NCI-H82 (cell line): ENCODE measurements around the gene ACTL10.
A peak's percentile ranks its signal among the peaks of the same experiment; 100 is the strongest.

Experiments used
- DNase-seq: peaks from one replicate; lab custom pipeline; 2025; lab: John Stamatoyannopoulos, UW

The ACTL10 gene

DNA sequence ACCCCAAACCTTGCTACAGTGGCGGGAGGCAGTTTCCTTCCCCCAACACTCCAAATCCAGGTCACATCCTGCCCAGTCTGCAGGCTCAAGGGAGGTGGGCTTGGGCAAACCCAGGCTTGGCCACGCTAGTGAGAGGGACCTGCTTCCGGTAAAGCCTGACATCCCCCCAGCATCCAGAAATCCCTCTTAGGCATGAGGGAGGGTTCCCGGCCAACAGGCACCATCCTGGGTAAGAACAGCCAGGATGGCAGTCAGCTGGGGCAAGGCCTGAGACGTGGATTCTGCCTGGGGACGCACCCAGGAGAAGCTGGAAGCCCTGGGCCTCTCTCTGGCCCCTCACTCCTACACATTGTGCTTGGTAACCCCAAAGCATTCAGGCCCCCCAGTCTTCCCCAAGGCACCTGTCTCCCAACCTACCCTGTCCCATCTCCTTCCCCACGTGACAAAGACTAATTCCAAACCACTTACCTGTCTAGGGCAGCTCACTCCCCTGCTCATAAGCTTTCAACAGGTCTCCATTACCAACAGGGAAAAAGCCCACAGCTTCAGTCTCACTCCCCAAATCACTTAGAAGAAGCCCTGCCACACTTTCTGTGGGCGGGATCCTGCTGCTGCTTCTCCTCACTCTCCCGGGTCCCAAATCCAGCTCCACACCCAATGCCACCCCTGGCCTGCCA, 2.5 kb upstream of the ACTL10 start:
- peak; percentile 48 for DNase-seq

DNA sequence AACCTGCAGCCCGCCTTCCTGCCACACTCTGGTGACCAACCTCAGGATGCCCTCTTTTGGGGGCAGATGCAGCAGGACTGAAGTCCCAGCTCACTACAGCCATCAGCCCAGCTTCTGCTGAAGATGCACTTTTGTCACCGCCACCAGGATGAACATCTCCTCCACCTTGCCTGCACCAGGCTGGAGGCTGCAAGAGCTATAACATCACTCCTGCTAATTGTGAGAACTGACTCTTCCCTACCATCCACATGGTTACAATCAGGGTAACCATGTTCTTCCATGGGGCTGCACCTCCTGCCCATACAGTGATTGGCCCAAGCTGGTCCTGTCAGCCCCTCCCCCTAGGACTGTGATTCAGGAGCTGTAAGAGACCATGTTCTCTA, 2.0 kb upstream of the ACTL10 start:
- no peak for DNase-seq

DNA sequence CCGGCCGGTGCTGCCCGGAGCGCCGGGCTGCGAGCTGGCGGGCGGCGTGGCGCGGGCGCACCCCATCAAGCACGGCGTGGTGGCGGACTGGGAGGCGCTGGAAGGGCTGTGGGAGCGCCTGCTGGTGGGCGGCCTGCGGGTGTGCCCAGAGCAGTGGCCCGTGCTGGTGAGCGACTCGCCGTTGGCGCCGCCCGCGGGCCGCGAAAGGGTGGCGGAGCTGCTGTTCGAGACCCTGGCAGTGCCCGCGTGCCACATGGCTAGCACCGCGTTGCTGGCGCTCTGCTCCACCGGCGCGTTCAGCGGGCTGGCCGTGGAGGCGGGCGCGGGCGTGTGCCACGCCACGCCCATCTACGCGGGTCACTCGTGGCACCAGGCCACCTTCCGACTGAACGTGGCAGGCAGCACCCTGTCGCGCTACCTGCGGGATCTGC, 517 bp downstream of the ACTL10 start:
- DNase-seq: peak; percentile 68

DNA sequence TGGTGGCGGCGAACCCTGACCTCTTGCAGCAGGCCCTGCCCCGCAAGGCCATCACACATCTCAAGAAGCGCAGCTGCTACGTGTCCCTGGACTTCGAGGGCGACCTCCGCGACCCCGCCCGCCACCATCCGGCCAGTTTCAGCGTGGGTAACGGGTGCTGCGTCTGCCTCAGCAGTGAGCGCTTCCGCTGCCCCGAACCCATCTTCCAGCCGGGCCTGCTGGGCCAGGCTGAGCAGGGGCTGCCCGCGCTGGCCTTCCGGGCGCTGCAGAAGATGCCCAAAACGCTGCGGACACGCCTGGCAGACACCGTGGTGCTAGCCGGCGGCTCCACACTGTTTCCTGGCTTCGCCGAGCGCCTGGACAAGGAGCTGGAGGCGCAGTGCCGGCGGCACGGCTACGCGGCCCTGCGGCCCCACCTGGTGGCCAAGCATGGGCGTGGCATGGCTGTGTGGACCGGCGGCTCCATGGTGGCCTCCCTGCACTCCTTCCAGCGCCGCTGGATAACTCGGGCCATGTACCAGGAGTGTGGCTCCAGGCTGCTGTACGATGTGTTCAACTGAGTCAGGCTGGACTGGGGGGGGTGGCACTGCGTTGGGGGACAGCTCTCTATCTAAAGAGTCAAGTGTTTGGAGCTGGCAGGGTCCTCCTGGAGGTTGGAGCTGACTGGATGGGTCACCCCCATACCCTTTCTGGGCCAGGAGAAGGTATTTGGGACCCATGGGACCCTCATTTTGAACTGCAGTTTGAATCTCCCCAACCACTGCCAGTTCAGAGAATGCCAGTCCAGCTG, 1.1 kb downstream of the ACTL10 start:
- peak; percentile 92 for DNase-seq

DNA sequence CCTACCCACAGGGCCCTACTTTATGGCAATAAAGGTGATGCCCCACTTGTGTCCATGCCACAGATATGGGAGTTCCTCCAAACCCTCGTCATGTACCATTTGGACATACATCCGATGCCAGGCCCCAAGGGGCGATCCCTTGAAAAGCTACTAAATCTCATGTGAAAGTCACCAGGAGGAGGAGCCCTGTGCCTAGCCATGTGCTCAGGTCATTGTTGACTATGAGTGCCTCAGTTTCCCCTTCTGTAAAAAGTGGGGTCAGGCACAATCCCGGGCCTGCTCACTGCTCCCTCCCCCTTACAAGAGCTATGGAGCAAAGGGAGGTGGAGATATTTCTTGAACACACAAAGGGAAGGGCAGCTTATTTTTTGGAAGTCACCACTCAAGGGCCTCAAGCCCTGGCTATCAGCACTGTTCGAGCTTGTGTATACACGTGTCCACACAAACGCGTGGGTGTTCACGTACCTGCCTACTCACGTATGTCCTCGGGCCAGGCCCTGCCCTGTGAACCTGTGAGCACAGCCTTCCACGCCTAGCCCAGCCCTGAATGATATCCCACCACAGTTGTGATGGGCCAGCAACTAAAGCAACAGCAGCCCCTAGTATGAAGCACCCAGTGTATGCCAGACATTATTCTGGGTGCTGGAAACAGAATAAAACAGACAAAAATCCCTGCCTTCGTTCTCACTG, 1.9 kb downstream of the ACTL10 start:
- no peak for DNase-seq

DNA sequence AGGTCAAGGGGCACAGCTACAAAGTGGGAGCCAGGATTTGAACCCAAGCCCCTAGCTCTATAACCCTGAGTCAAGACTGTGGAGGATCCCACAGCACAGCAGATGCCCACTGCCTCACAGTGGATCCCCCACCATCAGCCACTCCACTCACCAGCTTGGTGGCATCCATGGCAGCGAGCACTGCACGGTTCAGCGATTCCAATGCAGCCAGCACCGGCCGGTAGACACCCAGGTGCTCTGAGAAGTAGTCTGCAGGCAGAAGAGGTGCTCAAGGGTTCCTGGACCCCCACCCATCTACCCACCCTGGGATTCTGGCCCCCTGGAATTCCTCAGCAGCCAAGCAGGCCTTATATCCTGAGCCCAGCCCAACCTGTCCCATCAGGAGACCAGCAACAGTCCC, 2.5 kb downstream of the ACTL10 start:
- DNase-seq: no peak

DNA sequence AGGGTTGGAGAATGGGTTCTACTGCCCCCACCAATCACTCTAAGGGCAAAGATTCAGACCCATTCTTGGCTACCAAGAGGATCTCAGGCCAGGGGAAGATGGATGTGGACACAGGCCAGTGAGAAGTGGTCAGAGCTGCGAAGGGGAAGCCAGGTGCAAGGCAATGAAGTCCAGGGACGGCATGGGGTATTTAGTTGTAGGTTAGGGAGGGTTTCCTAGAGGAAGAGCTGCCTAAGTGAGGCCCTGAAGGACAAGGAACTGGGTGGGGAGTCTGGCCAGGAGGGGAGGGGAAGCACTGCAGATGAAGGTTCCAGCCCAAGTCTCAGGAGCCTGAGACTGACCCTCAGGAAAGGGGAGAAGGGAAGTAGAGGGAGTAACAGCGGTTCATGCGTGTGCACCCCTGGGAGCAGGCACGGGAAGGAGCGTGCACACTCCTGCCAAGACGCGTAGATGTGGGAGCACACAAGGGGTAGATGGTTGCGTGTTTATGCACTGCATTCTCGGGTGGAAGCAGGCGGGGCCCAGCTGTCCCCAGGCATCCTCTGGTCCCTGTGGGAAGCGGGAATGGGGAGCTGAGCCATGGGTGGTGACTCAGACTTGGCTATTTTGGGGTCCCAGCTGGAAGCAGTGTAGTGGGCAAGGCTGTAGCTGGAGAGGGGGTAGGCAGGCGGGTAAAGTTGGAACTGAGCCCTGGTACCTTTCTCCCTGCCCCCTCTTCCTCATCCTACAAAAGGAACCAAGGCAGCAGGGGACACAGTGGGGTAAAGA, 3.3 kb downstream of the ACTL10 start:
- no peak for DNase-seq

DNA sequence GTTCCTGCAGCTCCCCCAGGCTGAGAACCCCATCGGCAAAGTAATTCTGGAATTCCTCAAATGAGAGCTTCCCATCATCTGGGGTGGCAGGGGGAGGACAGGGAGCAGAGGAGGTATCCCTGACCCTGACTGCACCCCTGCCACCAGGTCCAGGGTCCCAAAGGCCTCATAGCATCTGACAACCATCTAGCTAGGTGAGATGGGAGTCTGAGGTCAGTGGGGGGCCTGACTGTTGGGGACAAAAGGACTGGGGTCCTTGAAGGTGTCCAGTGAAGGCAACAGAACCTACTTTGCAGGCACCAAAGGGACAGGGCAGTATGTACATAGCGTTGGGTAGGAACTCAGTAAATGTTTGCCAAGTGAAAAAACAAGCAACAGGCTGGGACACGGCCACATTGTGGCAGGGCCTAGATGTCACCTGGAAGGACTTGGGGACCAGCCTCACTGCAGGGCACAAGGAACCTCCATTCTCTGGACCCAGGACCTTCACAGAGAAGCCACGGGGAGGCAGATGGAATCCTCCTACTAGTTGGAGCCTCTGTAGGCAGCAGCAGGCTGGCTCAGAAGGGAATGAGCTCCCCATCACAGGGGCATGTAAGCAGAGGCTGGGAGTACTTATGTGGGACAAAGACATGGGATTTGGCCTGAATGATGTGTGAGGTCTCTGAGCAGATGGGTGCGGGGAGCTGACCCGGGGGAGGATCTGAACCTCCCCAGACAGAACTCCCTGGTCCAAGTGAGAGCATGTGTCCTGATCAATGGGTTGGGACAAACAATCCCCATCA, 4.2 kb downstream of the ACTL10 start:
- no peak for DNase-seq

DNA sequence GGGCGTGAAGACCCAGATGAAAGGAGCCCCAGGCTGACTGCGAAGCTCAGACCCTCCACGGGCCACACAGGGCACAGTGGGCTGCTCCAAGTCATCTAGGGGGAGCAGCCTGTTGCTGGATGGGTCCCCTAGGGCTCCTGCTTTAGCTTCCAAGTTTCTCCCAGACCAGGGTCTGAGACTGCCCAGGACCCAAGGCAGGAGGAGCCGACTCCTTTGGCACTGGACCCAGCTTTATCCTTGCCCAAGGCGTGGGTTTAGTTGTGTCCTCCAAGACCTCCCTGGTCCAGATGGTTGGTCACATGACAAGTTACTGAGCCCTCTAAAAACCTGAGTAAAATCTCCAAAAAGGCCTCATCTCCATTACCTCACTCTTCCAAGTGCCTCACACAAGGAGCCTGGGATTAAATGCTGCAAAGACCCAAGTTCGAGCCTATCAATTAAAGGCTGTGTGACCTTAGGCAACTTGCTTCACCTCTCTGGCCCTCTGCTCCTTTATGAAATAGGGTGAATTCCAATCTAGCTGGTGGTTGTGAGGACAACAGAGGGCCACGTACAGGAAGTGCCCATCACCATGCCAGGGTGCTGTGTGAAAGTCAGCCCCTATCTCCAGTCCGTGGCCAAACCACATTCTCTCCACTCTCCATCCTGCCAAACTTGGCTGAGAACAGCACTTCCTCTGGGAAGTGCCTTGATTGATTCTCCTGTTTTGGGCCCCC, 5.0 kb downstream of the ACTL10 start:
- no peak for DNase-seq

DNA sequence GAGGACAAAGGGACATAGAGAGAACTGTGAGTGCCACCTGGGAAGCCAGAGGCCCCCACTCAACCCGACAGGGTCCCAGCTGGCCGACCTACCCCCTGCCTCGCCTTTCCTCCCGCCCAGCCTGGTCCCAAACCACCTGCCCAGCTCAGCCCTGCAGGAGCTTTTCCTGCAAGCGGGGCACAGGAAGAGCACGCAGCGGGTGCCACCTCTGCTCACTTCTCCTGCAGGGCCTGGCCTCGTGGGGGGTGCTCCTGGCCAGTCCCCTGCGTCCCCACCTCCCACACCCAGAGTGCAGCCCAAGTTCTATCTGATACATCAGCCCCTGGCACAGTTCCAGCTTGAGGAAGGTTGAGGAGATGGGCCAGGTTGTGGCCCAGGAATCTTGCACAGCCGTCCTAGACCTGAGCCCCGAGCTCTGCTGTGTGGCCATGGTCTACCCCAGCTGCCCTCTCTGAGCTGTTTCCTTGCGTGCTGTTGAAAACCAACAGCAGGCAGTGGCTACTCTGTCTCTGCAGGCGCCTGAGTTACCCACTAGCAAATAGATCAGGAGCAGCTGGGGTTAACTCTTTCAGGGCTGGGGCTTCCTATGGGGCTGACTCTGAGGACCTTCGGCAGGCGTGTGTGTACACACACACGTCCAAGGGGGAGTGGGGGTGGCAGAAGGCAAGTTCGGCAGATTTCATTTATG, 5.8 kb downstream of the ACTL10 start:
- DNase-seq: peak; percentile 82

DNA sequence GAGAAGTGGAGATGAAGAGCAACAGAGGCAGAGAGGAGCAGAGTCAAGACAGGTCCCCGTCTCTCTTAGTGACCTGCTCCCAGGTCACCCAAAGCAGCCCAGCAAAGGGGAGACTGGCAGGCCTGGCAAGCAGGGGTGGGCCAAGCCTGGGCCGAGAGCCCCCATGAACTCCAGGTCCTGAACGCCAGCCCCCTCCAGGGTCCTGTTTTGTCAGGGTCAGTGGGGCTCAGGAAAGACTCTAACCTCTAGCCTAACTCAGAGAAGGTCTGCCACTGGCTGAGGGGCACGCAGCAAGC, 6.3 kb downstream of the ACTL10 start:
- no peak for DNase-seq

DNA sequence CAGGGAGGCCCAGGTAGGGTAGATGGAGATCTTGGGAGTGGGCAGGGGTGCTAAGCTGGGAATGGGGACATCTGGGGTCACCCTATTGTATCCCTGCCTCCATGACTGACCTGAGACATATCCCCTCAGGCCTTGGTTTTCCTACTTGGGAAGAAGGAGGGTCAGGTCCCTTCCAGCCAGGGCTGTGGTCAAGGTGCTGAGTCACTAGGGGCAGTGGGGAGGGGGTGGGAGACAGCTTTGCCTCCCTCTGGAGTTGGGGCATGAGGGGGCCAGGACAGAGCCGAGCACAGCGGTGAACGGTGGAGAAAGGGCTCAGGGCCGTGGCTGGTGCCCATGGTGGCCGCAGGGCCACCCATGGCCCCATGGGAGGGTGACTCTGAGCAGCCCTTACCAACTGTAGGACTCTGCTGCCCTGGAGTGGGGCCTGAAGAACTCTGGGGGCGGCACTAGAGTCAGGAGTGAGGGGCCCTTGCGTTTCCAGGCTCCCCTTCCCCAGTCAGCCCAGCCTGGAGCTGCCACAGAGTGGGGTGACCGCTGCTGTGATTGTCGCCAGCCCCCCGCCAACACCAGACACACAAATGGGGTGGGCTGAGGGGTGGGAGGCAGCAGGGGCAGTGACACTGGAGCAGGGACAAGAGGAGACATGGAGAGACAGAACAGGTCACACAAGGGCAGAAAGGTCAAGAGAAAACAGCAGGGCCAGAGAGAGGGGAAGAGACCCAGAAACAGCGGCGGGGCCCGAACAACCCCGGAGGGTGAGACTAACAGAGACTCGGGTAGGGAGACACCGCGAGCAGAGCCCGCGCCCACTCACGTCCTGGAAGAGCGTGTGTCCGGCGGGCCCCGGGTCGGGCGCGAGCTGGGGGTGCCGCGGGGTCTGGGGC, 6.9 kb downstream of the ACTL10 start:
- peak; percentile 51 for DNase-seq

DNA sequence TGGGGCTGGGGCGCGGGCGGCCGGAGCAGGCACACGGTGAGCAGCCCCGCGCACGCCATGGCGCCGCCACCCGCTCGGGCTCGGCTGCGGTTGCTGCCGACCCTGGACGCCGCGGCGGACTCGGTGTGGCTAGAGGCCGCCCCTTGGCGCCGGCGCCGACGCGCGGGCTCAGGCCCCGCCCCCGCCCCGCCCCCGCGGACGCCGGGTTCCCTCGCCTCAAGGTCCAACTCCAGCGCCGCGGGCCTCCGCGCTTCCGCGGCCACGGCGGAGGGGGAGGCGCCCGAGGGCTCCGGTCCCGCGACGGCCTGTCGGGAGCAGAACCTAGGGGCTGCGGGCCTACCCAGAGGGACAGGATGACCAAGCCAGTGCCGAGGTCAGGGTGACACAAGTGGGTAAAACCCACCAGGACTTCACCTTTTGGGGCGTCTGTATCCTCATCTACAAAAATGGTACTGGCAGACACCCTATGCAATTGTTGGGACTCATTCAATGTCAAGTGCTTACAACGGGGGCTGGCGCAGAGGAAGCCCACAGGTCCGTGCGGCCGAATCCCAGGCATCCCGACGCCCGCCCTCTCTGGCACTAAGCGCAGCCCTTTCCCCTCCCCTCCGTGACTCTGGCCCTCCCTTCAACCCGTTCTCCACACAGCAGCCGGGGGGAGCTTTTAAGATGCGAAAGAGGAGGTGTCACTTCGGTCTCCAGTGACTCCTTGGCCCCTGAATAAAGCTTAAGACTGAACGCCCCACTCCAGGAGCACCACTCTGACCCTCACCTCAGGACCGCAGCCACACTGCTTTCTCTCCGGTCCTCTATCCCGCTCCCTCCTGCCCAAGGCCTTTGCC, 7.8 kb downstream of the ACTL10 start, which contains the start of gene NECAB3:
NECAB3 (minus strand) TSS at position 135 of the 842 bp plus-strand sequence; CDS start at position 59, 76 bp downstream.
- peak; percentile 84 for DNase-seq

DNA sequence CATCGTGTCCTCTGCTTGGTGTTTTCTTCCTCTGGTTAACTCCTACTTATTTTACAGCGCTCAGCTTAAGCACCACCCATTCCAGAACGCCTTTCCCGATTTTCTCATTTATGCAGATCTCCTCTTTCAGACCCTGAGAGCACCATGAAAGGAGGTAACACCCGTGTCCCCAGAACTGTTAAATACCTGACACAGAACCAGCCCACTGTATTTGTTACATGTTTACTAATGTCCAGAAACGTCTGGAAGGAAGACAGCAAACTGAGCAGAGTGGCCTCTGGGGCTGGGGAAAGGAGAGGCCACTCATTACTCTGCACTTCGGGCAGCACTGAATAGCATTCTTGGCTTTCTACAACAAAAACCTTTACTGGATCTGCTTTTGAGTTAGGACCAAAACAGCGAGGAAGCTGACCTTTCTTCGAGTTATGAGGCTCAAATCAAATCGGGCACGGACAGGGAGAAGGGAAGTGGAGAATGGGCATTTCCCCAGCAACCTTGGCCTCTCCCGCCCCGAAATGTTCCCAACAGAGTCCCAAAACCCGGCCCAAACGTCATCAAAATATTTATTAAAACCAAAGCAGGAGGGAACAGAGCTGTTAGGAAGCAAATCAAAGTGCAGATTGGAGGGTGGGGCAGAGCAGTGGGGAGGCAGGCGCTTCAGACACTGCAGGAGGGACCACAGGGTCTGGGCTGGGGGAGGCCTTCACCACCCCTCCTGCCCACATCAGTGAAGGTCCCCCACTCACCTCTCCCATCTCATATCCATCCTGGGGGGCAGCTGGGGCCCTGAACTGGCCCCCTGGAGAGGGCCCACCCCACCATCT, 8.6 kb downstream of the ACTL10 start:
- DNase-seq: no peak

DNA sequence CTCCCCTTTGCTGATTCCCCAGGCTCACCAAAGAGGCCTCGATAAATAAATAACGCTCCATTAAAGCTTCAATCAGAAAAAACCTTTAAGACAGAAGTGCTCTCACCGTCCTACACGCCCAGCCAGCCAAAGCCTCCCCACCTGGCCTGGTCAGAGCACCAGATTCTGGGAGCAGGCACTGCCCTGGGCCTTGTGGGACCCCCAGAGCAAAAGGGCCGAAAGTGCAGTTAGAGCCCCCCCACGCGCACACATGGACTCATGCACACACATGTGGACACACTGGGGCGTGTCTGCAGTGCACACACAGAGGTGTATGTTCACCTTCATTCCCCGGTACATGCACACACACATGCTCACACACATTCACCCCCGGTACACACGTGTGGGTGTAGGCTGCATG, 9.4 kb downstream of the ACTL10 start:
- no peak for DNase-seq

DNA sequence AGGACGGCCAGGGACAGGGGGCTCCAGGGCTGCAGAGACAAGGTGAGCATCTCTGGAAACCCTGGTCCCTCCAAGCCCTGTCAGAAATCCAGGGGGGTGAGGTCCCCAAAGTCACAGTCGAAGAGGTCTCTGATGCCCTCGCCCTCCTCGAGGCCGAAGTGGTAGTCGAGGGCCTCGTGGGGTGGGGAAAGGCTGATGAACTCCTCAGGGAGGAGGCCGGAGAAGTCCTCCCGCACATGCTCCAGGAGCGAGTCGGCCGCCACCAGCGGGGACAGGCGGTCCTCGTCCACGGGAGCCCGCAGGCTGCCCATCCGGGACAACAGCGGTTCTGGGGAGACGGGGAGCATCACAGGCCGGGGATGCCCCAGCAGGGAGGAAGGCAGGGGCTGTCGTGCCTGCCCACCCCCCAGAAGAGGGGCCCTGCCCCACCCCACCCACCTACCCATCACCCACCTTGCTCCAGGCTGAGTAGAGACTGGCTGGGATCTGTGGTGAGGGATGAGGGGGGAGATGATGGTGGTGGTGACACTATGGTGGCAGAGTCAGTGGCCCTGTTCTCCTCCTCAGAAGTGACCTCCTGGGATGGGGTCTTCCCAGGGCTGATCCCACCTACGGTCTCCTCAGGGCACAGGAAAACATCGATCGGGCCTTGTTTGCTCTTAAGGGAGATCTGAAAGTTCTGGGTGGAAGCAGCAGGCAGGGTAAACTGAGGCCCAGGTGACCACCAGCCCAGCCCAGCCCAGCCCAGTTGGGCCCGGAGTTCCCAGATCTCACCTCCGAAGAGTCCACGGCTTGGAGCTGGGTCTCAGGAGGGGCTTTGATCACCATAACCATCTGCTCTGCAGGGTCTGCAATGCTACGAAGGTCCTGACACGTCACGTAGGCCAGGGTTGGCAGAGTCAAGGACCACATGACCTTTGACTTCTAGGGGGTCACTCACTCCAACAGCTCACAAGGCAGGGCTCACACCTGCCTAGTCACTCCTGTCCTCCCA, 10.2 kb downstream of the ACTL10 start:
- no peak for DNase-seq
